ENCODE measurements around the gene HS6ST2.

GRCh38 chrX:132795181-132795580, 163.2 kb downstream of the HS6ST2 start:
- TF ChIP-seq CTCF (IDR thresholded peaks at IDR 0.05; ENCODE audit: low read length) (no peak), EZH2 (IDR thresholded peaks at IDR 0.05; ENCODE audit: borderline replicate concordance, low read length) (no peak)
